Body of pancreas (tissue), 4 donors: Measurements from ENCODE around the gene KLHL17.

Source experiments
- POLR2A ChIP-seq, 3 donors: fragments of 450-650 bp; IDR thresholded peaks; one replicate each; pipeline ENCODE4 v1.6.1; 2016; ENCODE audit warnings: antibody characterized with exemption in 3 of 3, mild to moderate bottlenecking in 2 of 3
- TF ChIP-seq, protein P1 (sequence below), 7 experiments: fragments of 450-650 bp in 4 of 7; fragments of 200-600 bp in 3 of 7; sonication (generic) in 3 of 7; IDR thresholded peaks; one replicate each; pipeline ENCODE4 v1.5.1; 2016 to 2019; ENCODE audit warnings: antibody characterized with exemption in 7 of 7

DNA sequence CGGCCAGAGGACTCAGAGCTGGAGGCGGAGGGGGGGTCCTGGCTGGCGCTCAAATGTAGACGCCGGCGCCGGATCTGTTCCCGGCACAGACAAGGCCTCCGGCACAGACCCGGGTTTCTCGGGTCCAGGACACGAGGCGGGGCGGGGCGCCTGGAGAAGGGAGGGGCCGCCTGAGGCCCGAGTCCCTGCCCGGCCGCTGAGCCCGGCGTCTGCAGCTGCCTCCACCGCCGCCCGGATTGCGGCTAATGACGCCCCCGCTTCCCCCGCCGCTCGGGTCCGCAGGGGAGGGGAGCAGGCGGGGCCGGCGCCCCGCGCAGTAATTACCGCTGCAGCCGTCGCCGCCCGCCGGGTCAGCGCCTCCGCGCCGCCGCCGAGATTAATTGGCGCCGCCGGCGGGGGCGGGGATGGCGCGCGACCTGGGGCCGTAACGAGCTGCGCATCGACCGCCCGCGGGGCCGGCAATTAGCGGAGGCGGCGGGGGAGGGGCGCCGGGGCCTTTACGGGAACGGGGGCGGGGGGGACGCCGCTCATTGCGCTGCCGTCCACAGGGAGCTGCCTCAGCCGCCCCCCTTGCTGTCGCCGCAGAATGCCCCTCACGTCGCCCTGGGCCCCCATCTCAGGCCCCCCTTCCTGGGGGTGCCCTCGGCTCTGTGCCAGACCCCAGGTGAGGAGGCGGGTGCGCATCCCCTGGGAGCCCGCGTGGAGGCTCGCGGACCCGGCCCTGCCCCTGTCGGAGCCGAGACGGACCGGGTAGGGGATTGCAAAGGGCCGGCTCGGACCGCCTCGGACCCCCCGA, 18.6 kb upstream of the KLHL17 start:
- TF ChIP-seq, protein P1, sequence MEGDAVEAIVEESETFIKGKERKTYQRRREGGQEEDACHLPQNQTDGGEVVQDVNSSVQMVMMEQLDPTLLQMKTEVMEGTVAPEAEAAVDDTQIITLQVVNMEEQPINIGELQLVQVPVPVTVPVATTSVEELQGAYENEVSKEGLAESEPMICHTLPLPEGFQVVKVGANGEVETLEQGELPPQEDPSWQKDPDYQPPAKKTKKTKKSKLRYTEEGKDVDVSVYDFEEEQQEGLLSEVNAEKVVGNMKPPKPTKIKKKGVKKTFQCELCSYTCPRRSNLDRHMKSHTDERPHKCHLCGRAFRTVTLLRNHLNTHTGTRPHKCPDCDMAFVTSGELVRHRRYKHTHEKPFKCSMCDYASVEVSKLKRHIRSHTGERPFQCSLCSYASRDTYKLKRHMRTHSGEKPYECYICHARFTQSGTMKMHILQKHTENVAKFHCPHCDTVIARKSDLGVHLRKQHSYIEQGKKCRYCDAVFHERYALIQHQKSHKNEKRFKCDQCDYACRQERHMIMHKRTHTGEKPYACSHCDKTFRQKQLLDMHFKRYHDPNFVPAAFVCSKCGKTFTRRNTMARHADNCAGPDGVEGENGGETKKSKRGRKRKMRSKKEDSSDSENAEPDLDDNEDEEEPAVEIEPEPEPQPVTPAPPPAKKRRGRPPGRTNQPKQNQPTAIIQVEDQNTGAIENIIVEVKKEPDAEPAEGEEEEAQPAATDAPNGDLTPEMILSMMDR (IDR thresholded peaks at IDR 0.05), result no peak
- no peak for TF ChIP-seq POLR2A (IDR thresholded peaks at IDR 0.05)
